Mesendoderm (in vitro differentiated cells): ENCODE data around the gene GRIP1.

Experiments used
- DNase-seq: peaks from one replicate; pipeline ENCODE4 v3.0.0; 2013
- H2AK5ac ChIP-seq: 2 replicates; pipeline ENCODE4 v1.6.1; 2013; ENCODE audit warnings: low read length, inconsistent platforms
- H2BK120ac ChIP-seq: 2 replicates; pipeline ENCODE4 v1.6.1; 2013; ENCODE audit warnings: low read depth, mild to moderate bottlenecking, low read length, moderate library complexity, mixed read lengths
- H2BK15ac ChIP-seq: replicated peaks from 2 replicates; pipeline ENCODE4 v1.6.1; 2013; ENCODE audit warnings: low read depth, mild to moderate bottlenecking, moderate library complexity
- H2BK5ac ChIP-seq: 2 replicates; pipeline ENCODE4 v1.6.1; 2013; ENCODE audit warnings: low read length, inconsistent platforms
- H3K18ac ChIP-seq: 2 replicates; pipeline ENCODE4 v1.6.1; 2013; ENCODE audit warnings: mild to moderate bottlenecking, low read length, mixed read lengths
- H3K23ac ChIP-seq: one replicate; pipeline ENCODE4 v1.6.1; 2013; ENCODE audit warnings: low read length
- H3K27ac ChIP-seq: 2 replicates; pipeline ENCODE4 v1.5.1; 2013; ENCODE audit warnings: low read depth, mild to moderate bottlenecking, inconsistent platforms, low read length, moderate library complexity
- H3K27me3 ChIP-seq: 2 replicates; pipeline ENCODE4 v1.6.1; 2013; ENCODE audit warnings: low read length, control low read depth, mild to moderate bottlenecking, inconsistent platforms; ENCODE audit not compliant: insufficient read depth, poor library complexity
- H3K36me3 ChIP-seq: 2 replicates; pipeline ENCODE4 v1.6.1; 2013; ENCODE audit warnings: low read length, inconsistent platforms; ENCODE audit not compliant: control insufficient read depth, insufficient read depth
- H3K4ac ChIP-seq: one replicate; pipeline ENCODE4 v1.6.1; 2013; ENCODE audit warnings: low read depth, mild to moderate bottlenecking, low read length, moderate library complexity
- H3K4me1 ChIP-seq: 2 replicates; pipeline ENCODE4 v1.6.1; 2013; ENCODE audit warnings: low read depth, low read length, inconsistent platforms; ENCODE audit not compliant: control insufficient read depth
- H3K4me2 ChIP-seq: 2 replicates; pipeline ENCODE4 v1.6.1; 2013; ENCODE audit warnings: low read length
- H3K4me3 ChIP-seq: 2 replicates; pipeline ENCODE4 v1.5.1; 2013; ENCODE audit warnings: mild to moderate bottlenecking, low read length
- H3K56ac ChIP-seq: one replicate; pipeline ENCODE4 v1.6.1; 2013; ENCODE audit warnings: low read length
- H3K79me1 ChIP-seq: 2 replicates; pipeline ENCODE4 v1.6.1; 2013; ENCODE audit warnings: low read length, inconsistent platforms
- H3K79me2 ChIP-seq: 2 replicates; pipeline ENCODE4 v1.6.1; 2013; ENCODE audit warnings: mild to moderate bottlenecking, low read length; ENCODE audit not compliant: control insufficient read depth, insufficient read depth
- H3K9ac ChIP-seq: 2 replicates; pipeline ENCODE4 v1.6.1; 2013; ENCODE audit warnings: low read length, inconsistent platforms
- H4K5ac ChIP-seq: one replicate; pipeline ENCODE4 v1.6.1; 2013; ENCODE audit warnings: low read length
- H4K8ac ChIP-seq: one replicate; pipeline ENCODE4 v1.6.1; 2013; ENCODE audit warnings: low read depth, mild to moderate bottlenecking, control low read depth, low read length, moderate library complexity
- WGBS: extraction: QIAGEN DNeasy Blood & Tissue Kit; methylation state at CpG from one replicate; pipeline ENCODE4 v1.1.7; 2013; ENCODE audit warnings: low lambda C conversion rate, missing lambda C conversion rate; ENCODE audit not compliant: insufficient coverage; ENCODE audit errors: extremely low coverage; 5-methylcytosine and 5-hydroxymethylcytosine counted together

Gene GRIP1

DNA sequence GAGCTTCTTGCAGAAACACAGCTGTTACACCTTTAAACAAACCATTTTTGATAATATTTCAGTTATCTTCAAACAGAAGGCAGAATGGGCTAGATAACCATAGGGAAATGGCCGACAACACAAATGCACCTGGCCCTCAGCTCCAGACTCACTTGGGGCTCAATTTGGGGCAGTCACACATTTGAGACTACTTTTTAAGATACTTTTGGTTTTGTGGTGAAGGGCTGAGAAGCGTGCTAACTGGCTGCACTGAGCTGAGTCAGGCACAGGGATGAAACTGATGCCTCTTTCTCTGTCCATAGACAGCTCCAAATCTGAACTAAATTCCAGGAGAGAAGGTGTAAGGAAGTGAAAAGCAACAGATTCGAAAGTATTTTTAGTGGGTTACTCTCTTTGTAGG, 18.5 kb upstream of the GRIP1 start:
- Histone ChIP-seq H3K56ac (no peak overlapping the region), H4K5ac (no peak overlapping the region), H3K9ac (no peak overlapping the region), H3K4ac (no peak overlapping the region), H2BK120ac (no peak overlapping the region), H3K27me3 (no peaks in the 10 kb centered on the region), H3K79me2 (no peaks in the 10 kb centered on the region), H3K18ac (no peak overlapping the region), H2AK5ac (no peak overlapping the region), H2BK5ac (no peak overlapping the region), H3K79me1 (no peaks in the 10 kb centered on the region), H3K23ac (no peak overlapping the region), H4K8ac (no peak overlapping the region), H3K36me3 (no peaks in the 10 kb centered on the region), H2BK15ac (no peak overlapping the region), H3K4me3 (no peak overlapping the region), H3K27ac (no peak overlapping the region), H3K4me2 (no peak overlapping the region), H3K4me1 (no peaks in the 10 kb centered on the region)
- no CpG with 5 or more reads among the region's 3 CpGs for WGBS
- DNase-seq = no peak

DNA sequence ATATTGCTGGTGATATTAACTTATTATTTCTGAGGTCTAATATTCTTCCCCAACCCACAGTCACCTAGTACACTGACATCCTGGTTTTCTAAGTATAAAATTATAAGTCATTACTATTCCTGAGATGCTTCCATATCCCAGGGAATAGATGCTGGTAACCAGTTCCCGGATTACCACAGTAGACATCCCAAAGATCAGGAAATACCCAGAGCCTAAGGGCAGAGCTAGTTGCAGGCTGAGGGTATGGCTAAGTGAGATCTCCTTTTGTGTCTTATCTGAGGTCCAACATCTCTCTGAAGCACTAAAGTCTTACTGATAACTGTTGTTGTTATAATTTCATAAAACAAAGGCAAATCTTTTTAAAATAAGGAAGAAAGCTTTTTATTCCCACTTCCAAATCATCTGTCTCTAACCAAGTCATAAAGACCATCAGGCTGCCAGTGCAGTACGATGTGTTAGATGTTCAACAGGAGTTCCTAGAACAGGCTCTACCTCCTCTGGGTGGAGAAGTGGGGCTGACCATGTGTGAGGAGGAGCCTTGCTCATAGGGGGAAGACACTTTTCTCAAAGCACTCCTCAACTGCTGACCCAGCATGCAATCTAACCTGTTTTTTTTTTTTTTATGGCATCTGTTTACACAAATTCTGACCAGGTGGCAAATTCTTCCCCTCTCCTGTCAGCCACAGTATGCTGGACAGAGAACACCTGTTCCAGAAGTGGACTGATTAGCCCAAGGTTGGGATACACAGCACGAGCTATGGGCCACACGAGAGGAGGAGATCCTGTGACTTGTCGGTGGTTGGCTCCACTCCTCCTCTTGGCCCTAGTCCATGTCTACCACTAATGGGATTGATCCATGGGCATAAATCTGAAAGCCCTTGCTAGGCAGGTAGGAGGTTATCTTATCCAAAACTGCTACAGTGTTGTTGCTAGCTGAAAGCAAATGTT, 16.1 kb upstream of the GRIP1 start:
- H2AK5ac ChIP-seq = no peak overlapping the region
- H3K27ac ChIP-seq = no peak overlapping the region
- no peaks in the 10 kb centered on the region for H3K27me3 ChIP-seq
- H3K79me2 ChIP-seq = no peaks in the 10 kb centered on the region
- H3K4me1 ChIP-seq = no peaks in the 10 kb centered on the region
- no peak overlapping the region for H2BK15ac ChIP-seq
- no peak overlapping the region for H3K4ac ChIP-seq
- no peak overlapping the region for H3K4me3 ChIP-seq
- H3K23ac ChIP-seq = no peak overlapping the region
- no peaks in the 10 kb centered on the region for H3K36me3 ChIP-seq
- DNase-seq = no peak
- WGBS = no CpG with 5 or more reads among the region's 5 CpGs
- H3K18ac ChIP-seq = no peak overlapping the region
- H2BK5ac ChIP-seq = no peak overlapping the region
- no peak overlapping the region for H2BK120ac ChIP-seq
- H4K5ac ChIP-seq = no peak overlapping the region
- no peaks in the 10 kb centered on the region for H3K79me1 ChIP-seq
- H3K56ac ChIP-seq = no peak overlapping the region
- H3K4me2 ChIP-seq = no peak overlapping the region
- no peak overlapping the region for H3K9ac ChIP-seq
- no peak overlapping the region for H4K8ac ChIP-seq

GRCh38 chr12:66693901-66694513, 15.1 kb upstream of the GRIP1 start:
- H3K23ac ChIP-seq = no peak overlapping the region

GRCh38 chr12:66692986-66693385, 14.1 kb upstream of the GRIP1 start:
- H3K9ac ChIP-seq = no peak overlapping the region
- no peak overlapping the region for H3K4me2 ChIP-seq
- H3K79me2 ChIP-seq = no peaks in the 10 kb centered on the region
- no peaks in the 10 kb centered on the region for H3K79me1 ChIP-seq
- no peak for DNase-seq
- no peak overlapping the region for H3K56ac ChIP-seq
- no peak overlapping the region for H2BK5ac ChIP-seq
- no peak overlapping the region for H3K27ac ChIP-seq
- no peak overlapping the region for H4K8ac ChIP-seq
- H3K4me3 ChIP-seq = no peak overlapping the region
- H3K36me3 ChIP-seq = no peaks in the 10 kb centered on the region
- H4K5ac ChIP-seq = no peak overlapping the region
- no CpG with 5 or more reads among the region's 4 CpGs for WGBS
- no peak overlapping the region for H2AK5ac ChIP-seq
- H3K18ac ChIP-seq = no peak overlapping the region
- H3K23ac ChIP-seq = no peak overlapping the region
- no peaks in the 10 kb centered on the region for H3K27me3 ChIP-seq
- H2BK15ac ChIP-seq = no peak overlapping the region
- H3K4ac ChIP-seq = no peak overlapping the region
- no peaks in the 10 kb centered on the region for H3K4me1 ChIP-seq
- H2BK120ac ChIP-seq = no peak overlapping the region

More at GRCh38 chr12:66693901-66694513, 15.1 kb upstream of the GRIP1 start:
- Histone ChIP-seq H3K79me1 (no peaks in the 10 kb centered on the region), H3K18ac (no peak overlapping the region), H2AK5ac (no peak overlapping the region), H2BK15ac (no peak overlapping the region), H4K5ac (no peak overlapping the region), H3K27me3 (no peaks in the 10 kb centered on the region), H3K36me3 (no peaks in the 10 kb centered on the region), H3K4ac (no peak overlapping the region), H3K56ac (no peak overlapping the region), H2BK5ac (no peak overlapping the region), H3K4me1 (no peaks in the 10 kb centered on the region), H3K27ac (no peak overlapping the region), H3K79me2 (no peaks in the 10 kb centered on the region), H2BK120ac (no peak overlapping the region), H3K9ac (no peak overlapping the region), H4K8ac (no peak overlapping the region), H3K4me2 (no peak overlapping the region), H3K4me3 (no peak overlapping the region)
- DNase-seq = peak; percentile 68
- WGBS = no CpG with 5 or more reads among the region's 1 CpG

- DNase-seq = no peak
- H3K27ac ChIP-seq = no peak overlapping the region
- no peaks in the 10 kb centered on the region for H3K79me1 ChIP-seq
- no peak overlapping the region for H3K4me3 ChIP-seq
- H3K4me1 ChIP-seq = peaks cover 4% of the 10 kb centered on the region
- H3K23ac ChIP-seq = no peak overlapping the region
- H3K56ac ChIP-seq = no peak overlapping the region
- no peak overlapping the region for H4K5ac ChIP-seq
- H3K36me3 ChIP-seq = no peaks in the 10 kb centered on the region
- no peak overlapping the region for H3K4ac ChIP-seq
- H2BK15ac ChIP-seq = no peak overlapping the region
- no peak overlapping the region for H3K18ac ChIP-seq
- no peak overlapping the region for H2BK5ac ChIP-seq
- H2BK120ac ChIP-seq = no peak overlapping the region
- H3K4me2 ChIP-seq = no peak overlapping the region
- no peak overlapping the region for H3K9ac ChIP-seq
- no CpG with 5 or more reads among the region's 1 CpG for WGBS
- no peaks in the 10 kb centered on the region for H3K79me2 ChIP-seq
- H2AK5ac ChIP-seq = no peak overlapping the region
- H4K8ac ChIP-seq = no peak overlapping the region
- no peaks in the 10 kb centered on the region for H3K27me3 ChIP-seq
These were observed 13.3 kb upstream of the GRIP1 start for GRCh38 chr12:66692170-66692569.
